Progenitor cell of endocrine pancreas (in vitro differentiated cells): ENCODE data around the gene TRPV4. TPM values are rescaled to one million over a fixed set of nuclear protein-coding genes. Genes with fewer than 3 reads are reported as not detected.

Source experiments
- DNase-seq: peaks from one replicate; pipeline ENCODE4 v3.0.0; 2021; ENCODE audit warnings: low spot score; ENCODE audit not compliant: unreplicated experiment
- H3K27ac Mint-ChIP-seq: 2 replicates; pipeline ENCODE4 v1.8.0; 2021; ENCODE audit warnings: mild to moderate bottlenecking, moderate library complexity, mixed read lengths
- H3K27me3 Mint-ChIP-seq: 2 replicates; pipeline ENCODE4 v1.8.0; 2021; ENCODE audit warnings: mixed read lengths
- H3K36me3 Mint-ChIP-seq: 2 replicates; pipeline ENCODE4 v1.8.0; 2022; ENCODE audit warnings: mixed read lengths; ENCODE audit not compliant: insufficient read depth
- H3K4me1 Mint-ChIP-seq: 2 replicates; pipeline ENCODE4 v1.8.0; 2021; ENCODE audit warnings: low read depth, mixed read lengths
- H3K4me3 Mint-ChIP-seq: 2 replicates; pipeline ENCODE4 v1.8.0; 2021; ENCODE audit warnings: low read depth, mild to moderate bottlenecking, moderate library complexity, mixed read lengths
- H3K9me3 Mint-ChIP-seq: 2 replicates; pipeline ENCODE4 v1.8.0; 2021; ENCODE audit warnings: low read depth, mixed read lengths
- total RNA-seq: library from RNA; stranded (reverse); gene quantifications from 2 replicates; pipeline ENCODE4 v1.2.1, GENCODE V29; 2021
- TF ChIP-seq, protein P1 (sequence below): fragments of 200-600 bp; sonication (generic); IDR thresholded peaks from one replicate; pipeline ENCODE4 v1.5.0; 2021; ENCODE audit warnings: antibody characterized with exemption, mild to moderate bottlenecking; ENCODE audit not compliant: unreplicated experiment

TRPV4 gene
- total RNA-seq, 1 donor from 2014 or later, result 5.2 TPM

DNA sequence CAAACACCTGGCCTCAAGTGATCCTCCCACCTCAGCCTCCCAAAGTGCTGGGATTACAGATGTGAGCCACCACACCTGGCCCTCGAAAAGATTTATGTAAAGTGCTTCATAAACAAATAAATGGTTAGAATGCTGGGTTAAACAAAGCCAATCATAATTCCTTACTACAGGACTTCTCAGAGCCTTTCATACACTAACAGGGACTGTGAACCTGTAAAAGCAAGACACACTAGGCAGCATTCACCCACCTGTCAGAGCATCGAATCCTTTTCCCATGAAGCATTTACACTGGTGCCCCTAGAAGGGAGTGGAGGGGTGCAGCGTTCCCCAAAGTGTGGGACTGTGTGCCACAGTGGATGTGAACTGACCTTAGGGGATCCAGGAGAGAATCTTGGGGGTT lies 29.5 kb downstream of the TRPV4 start:
- Mint-ChIP-seq H3K4me1 (no peaks in the 10 kb centered on the region), H3K27me3 (no peaks in the 10 kb centered on the region), H3K36me3 (no peaks in the 10 kb centered on the region), H3K4me3 (no peak overlapping the region), H3K9me3 (no peaks in the 10 kb centered on the region), H3K27ac (no peak overlapping the region)
- TF ChIP-seq, protein P1, sequence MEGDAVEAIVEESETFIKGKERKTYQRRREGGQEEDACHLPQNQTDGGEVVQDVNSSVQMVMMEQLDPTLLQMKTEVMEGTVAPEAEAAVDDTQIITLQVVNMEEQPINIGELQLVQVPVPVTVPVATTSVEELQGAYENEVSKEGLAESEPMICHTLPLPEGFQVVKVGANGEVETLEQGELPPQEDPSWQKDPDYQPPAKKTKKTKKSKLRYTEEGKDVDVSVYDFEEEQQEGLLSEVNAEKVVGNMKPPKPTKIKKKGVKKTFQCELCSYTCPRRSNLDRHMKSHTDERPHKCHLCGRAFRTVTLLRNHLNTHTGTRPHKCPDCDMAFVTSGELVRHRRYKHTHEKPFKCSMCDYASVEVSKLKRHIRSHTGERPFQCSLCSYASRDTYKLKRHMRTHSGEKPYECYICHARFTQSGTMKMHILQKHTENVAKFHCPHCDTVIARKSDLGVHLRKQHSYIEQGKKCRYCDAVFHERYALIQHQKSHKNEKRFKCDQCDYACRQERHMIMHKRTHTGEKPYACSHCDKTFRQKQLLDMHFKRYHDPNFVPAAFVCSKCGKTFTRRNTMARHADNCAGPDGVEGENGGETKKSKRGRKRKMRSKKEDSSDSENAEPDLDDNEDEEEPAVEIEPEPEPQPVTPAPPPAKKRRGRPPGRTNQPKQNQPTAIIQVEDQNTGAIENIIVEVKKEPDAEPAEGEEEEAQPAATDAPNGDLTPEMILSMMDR, result no peak
- no peak for DNase-seq

DNA sequence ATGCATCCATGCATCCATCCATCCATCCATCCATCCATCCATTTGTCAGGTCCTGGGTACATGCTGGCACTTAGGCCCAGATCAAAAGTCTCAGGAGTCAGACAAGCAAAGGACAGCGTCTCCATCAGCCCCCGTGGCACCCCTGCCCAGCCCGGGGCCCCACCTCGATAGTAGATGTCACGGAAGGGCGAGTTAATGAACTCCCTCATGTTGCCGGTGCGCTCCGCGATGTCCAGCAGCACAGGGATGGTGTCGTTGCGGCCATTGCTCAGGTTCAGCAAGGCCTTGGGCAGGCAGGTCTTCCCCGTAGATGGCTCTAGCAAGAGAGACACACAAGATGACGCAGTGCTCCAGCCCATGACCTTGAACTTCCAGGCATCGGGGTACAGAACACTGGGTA lies 30.4 kb downstream of the TRPV4 start:
- H3K4me3 Mint-ChIP-seq, result no peak overlapping the region
- no peaks in the 10 kb centered on the region for H3K27me3 Mint-ChIP-seq
- no peaks in the 10 kb centered on the region for H3K4me1 Mint-ChIP-seq
- no peak for DNase-seq
- no peaks in the 10 kb centered on the region for H3K36me3 Mint-ChIP-seq
- no peak overlapping the region for H3K27ac Mint-ChIP-seq
- TF ChIP-seq, protein P1, result no peak
- H3K9me3 Mint-ChIP-seq, result no peaks in the 10 kb centered on the region

DNA sequence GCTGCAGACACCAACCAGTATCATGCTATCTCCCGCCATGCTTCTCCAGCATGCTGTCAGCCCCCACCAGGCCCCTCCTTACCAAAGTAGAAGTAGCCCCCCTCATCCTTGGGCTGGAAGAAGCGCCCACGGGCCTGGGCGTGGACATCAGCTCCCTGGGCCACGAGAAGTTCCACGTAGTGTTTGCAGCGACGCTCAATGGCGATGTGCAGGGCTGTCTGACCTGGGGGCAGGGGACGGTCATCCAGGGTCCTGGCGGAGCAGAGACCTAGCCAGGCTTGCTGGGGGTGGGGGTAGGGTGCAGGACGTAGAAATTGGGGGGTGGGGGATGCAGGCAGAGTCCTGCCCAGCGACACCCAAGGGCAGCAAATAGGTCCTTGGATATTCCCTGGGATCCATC lies 32.7 kb downstream of the TRPV4 start:
- Mint-ChIP-seq H3K4me1 (no peaks in the 10 kb centered on the region), H3K27ac (no peak overlapping the region), H3K27me3 (no peaks in the 10 kb centered on the region), H3K4me3 (no peak overlapping the region), H3K9me3 (no peaks in the 10 kb centered on the region), H3K36me3 (no peaks in the 10 kb centered on the region)
- TF ChIP-seq, protein P1, result no peak
- no peak for DNase-seq

DNA sequence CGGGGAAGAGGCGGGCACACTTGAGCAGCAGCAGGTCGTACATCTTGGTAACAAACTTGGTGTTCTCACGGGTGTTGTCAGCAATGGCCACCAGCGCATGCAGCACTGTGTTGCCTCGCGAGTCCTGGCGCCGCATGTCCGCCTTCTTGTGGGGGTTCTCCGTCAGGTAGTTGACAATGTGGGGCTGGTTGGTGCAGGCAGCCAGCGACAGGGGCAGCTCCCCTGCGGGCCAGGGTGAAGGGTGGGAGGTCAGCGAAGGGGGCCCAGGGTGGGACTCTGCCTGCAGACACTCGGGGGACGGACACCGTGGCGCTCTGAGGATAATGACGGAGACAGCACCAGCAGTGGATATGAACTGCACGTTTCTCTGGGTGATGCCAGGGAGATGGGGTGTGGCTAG lies 34.5 kb downstream of the TRPV4 start:
- no peak for DNase-seq

DNA sequence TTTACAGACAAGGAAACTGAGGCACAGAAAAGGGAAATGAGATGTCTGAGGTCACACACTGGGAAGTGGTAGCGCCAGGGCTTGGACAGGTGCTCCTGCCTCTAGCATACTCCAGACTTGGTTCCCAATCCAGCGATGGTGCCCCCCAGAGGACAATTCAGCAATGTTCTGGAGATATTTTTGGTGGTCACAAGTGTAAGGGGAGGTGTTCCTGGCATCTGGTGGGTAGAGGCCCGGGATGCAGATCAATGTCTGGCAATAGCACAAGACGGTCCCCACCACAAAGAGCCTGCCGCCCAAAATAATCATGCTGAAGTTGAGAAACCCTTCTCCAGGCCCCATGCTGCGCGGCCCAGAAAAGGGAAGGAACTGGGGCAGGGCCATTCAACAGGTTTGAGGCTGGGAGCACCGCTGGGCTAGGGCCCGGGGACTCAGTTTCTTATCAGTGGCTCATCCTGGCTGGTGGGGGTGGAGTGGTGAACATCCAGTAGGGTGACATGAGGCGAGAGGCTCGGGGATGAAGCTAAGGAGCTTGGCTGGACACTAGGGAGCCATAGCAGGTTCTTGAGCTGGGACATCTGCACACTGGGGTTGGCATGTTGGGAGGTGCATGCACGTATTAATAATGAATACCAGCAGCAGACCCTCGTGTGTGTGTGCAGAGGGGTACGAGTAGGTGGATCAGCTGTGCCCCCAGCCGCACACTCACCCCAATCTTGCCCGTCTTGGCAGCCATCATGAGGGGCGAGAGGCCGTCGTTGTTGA lies 35.1 kb downstream of the TRPV4 start:
- Mint-ChIP-seq H3K27me3 (no peaks in the 10 kb centered on the region), H3K27ac (no peak overlapping the region), H3K4me3 (no peak overlapping the region), H3K4me1 (no peaks in the 10 kb centered on the region), H3K9me3 (no peaks in the 10 kb centered on the region), H3K36me3 (no peaks in the 10 kb centered on the region)
- TF ChIP-seq, protein P1, result peak; percentile 42
- DNase-seq, result no peak

More for the DNA sequence above, 34.5 kb downstream of the TRPV4 start:
- H3K4me1 Mint-ChIP-seq, result no peaks in the 10 kb centered on the region
- H3K36me3 Mint-ChIP-seq, result no peaks in the 10 kb centered on the region
- no peak overlapping the region for H3K4me3 Mint-ChIP-seq
- H3K9me3 Mint-ChIP-seq, result no peaks in the 10 kb centered on the region
- no peak overlapping the region for H3K27ac Mint-ChIP-seq
- H3K27me3 Mint-ChIP-seq, result no peaks in the 10 kb centered on the region
- TF ChIP-seq, protein P1, result no peak
